H1 (cell line): Measurements from ENCODE around the gene FITM1. TPM values are rescaled to one million over a fixed set of nuclear protein-coding genes. Genes with fewer than 3 reads are reported as not detected.

Source experiments
- POLR2A ChIP-seq, 2 experiments: IDR thresholded peaks; 1 replicate in 1 of 2; 2 replicates in 1 of 2; pipeline ENCODE4 v1.6.1; 2011; ENCODE audit warnings: low read depth in 2 of 2, low read length in 2 of 2, mild to moderate bottlenecking in 2 of 2; ENCODE audit errors: control extremely low read depth in 1 of 2
- SP1 ChIP-seq: IDR thresholded peaks from 2 replicates; pipeline ENCODE4 v1.6.1; 2011; ENCODE audit warnings: low read depth, low read length
- polyA plus RNA-seq, 7 experiments: library from polyadenylated mRNA; depleted of rRNA in 3 of 7; stranded (reverse) in 5 of 7; unstranded in 2 of 7; fragments of >200 nt in 5 of 7; fragments of 200-250 nt in 2 of 7; gene quantifications; 1 replicate in 5 of 7; 2 replicates in 1 of 7; 4 replicates in 1 of 7; pipeline versions ENCODE4 v1.2.1 to v1.2.3, GENCODE V29; 2011 to 2013; ENCODE audit warnings: missing spikeins in 2 of 7, mixed read lengths in 2 of 7
- total RNA-seq: library from RNA; stranded (reverse); fragmentation: NEBNext Ultra II Directional; extraction: Animal tissue kit (Norgen Biotek cat#: 25700); gene quantifications from 2 replicates; pipeline ENCODE4 v1.2.1, GENCODE V29; 2021

The FITM1 gene
- total and polyA plus RNA-seq, 2 of the 8 experiments (the other 6 are each of a cell fraction or from before 2014, with no cell fraction given), result 0.53 to 0.76 TPM

GRCh38 chr14:24122898-24123297 is 7.6 kb upstream of the FITM1 start (continued):
- TF ChIP-seq SP1 (no peak), POLR2A (IDR thresholded peaks at IDR 0.05; ENCODE audit: control extremely low read depth in 1 of 2, low read depth in 2 of 2, low read length in 2 of 2) (no peak)
